GM12878 (cell line): ENCODE data around the gene ADRA2B. TPM values are rescaled to one million over a fixed set of nuclear protein-coding genes. Genes with fewer than 3 reads are reported as not detected.

ENCODE experiments used
- ATAC-seq: fragments of 200-7000 bp; cut with Tn5 transposase; 3 replicates; pipeline ENCODE4 v1.9.1; 2020; ENCODE audit warnings: mild to moderate bottlenecking, moderate library complexity
- BruUV-seq: library from RNA; stranded (reverse); fragments of 400-500 nt; replicated peaks from 2 replicates; lab custom pipeline; 2021; lab: Mats Ljungman, UMichigan
- CTCF ChIA-PET: fragments of 300-600 bp; sonication (Branson Sonifier 250); formaldehyde crosslinking; extraction: SDS; loops from one replicate; lab custom pipeline; 2021; ENCODE audit warnings: inconsistent platforms; lab: Yijun Ruan, JAX
- POLR2A ChIA-PET: fragments of 350-600 bp; formaldehyde crosslinking; extraction: SDS; loops from one replicate; lab custom pipeline; 2021; ENCODE audit warnings: inconsistent platforms; lab: Charles Lee
- RAD21 ChIA-PET: fragments of 300-600 bp; sonication (Branson Sonifier 250); formaldehyde crosslinking; loops from one replicate; lab custom pipeline; 2023; ENCODE audit warnings: antibody characterized with exemption; ENCODE audit not compliant: unreplicated experiment; lab: Charles Lee
- SMC1A ChIA-PET: fragments of 300-600 bp; sonication (Branson Sonifier 250); formaldehyde crosslinking; loops from one replicate; lab custom pipeline; 2023; ENCODE audit not compliant: unreplicated experiment, uncharacterized antibody; lab: Charles Lee
- DNase-seq: peaks from one replicate; pipeline ENCODE4 v3.0.0-alpha.2; 2011; ENCODE audit warnings: low read depth, low spot score
- FAIRE-seq: peaks from 3 replicates; lab custom pipeline; 2011; peaks lifted over from hg19 to GRCh38; lab: Jason Lieb, UNC
- H2AFZ ChIP-seq: 2 replicates; pipeline ENCODE4 v1.6.0; 2011; ENCODE audit warnings: low read depth, low read length, control low read depth; ENCODE audit not compliant: control insufficient read depth
- H3K27ac ChIP-seq: 2 replicates; pipeline ENCODE4 v1.5.1; 2011; ENCODE audit warnings: control low read depth; ENCODE audit not compliant: control insufficient read depth, insufficient read depth
- H3K27me3 ChIP-seq, 2 experiments: replicated peaks in 1 of 2; 2 replicates each; pipeline versions ENCODE4 v1.6.0 to v1.6.1; 2011; ENCODE audit warnings: low read length in 1 of 2; ENCODE audit not compliant: control insufficient read depth in 2 of 2, insufficient read depth in 2 of 2
- H3K36me3 ChIP-seq, 2 experiments: 2 replicates each; pipeline ENCODE4 v1.5.1; 2011; ENCODE audit warnings: low read length in 1 of 2; ENCODE audit not compliant: control insufficient read depth in 2 of 2, insufficient read depth in 2 of 2
- H3K4me1 ChIP-seq: 2 replicates; pipeline ENCODE4 v1.6.1; 2011; ENCODE audit warnings: mild to moderate bottlenecking, low read length, moderate library complexity, mixed read lengths; ENCODE audit not compliant: control insufficient read depth, insufficient read depth
- H3K4me2 ChIP-seq: 2 replicates; pipeline ENCODE4 v1.6.0; 2011; ENCODE audit warnings: control low read depth; ENCODE audit not compliant: control insufficient read depth, insufficient read depth
- H3K4me3 ChIP-seq: fragments of 200-600 bp; sonication (generic); 2 replicates; pipeline ENCODE4 v1.5.1; 2016
- H3K79me2 ChIP-seq: 2 replicates; pipeline ENCODE4 v1.6.0; 2011; ENCODE audit warnings: low read length; ENCODE audit not compliant: control insufficient read depth, insufficient read depth
- H3K9ac ChIP-seq: 2 replicates; pipeline ENCODE4 v1.8.0; 2011; ENCODE audit warnings: low read length, control low read depth, mixed read lengths; ENCODE audit not compliant: control insufficient read depth, insufficient read depth
- H3K9me3 ChIP-seq: replicated peaks from 3 replicates; pipeline ENCODE4 v1.5.1; 2011; ENCODE audit warnings: mild to moderate bottlenecking, low read length; ENCODE audit not compliant: control insufficient read depth, insufficient read depth
- H4K20me1 ChIP-seq: 2 replicates; pipeline ENCODE4 v1.6.0; 2011; ENCODE audit not compliant: control insufficient read depth, insufficient read depth
- DPF2 ChIP-seq: fragments of 450-650 bp; IDR thresholded peaks from 2 replicates; pipeline ENCODE4 v1.6.1; 2017; ENCODE audit warnings: mild to moderate bottlenecking
- EED ChIP-seq: sonication (generic); IDR thresholded peaks from 2 replicates; pipeline ENCODE4 v1.6.1; 2016; ENCODE audit warnings: antibody characterized with exemption, low read depth
- EGR1 ChIP-seq, 2 experiments: IDR thresholded peaks; 1 replicate in 1 of 2; 2 replicates in 1 of 2; pipeline ENCODE4 v1.6.1; 2011 to 2012; ENCODE audit warnings: low read depth in 2 of 2, low read length in 2 of 2, borderline replicate concordance in 1 of 2, mild to moderate bottlenecking in 1 of 2, moderate library complexity in 1 of 2
- IRF5 ChIP-seq: fragments of 450-650 bp; IDR thresholded peaks from 2 replicates; pipeline ENCODE4 v1.6.1; 2017; ENCODE audit warnings: borderline replicate concordance
- MEF2A ChIP-seq: IDR thresholded peaks from 2 replicates; pipeline ENCODE4 v1.6.1; 2011; ENCODE audit warnings: low read depth, mild to moderate bottlenecking, low read length, moderate library complexity; ENCODE audit not compliant: insufficient read depth
- MEF2B ChIP-seq: fragments of 450-650 bp; IDR thresholded peaks from 2 replicates; pipeline ENCODE4 v1.6.1; 2018; ENCODE audit warnings: mild to moderate bottlenecking, moderate library complexity; ENCODE audit not compliant: partially characterized antibody, poor library complexity, severe bottlenecking
- POLR2AphosphoS5 ChIP-seq: IDR thresholded peaks from 2 replicates; pipeline ENCODE4 v1.6.1; 2011; ENCODE audit warnings: mild to moderate bottlenecking, low read length, inconsistent platforms
- ZNF592 ChIP-seq: fragments of 450-650 bp; IDR thresholded peaks from 2 replicates; pipeline ENCODE4 v1.6.1; 2017; ENCODE audit warnings: mild to moderate bottlenecking, moderate library complexity
- ZNF687 ChIP-seq: fragments of 450-650 bp; IDR thresholded peaks from 2 replicates; pipeline ENCODE4 v1.6.1; 2017; ENCODE audit warnings: mild to moderate bottlenecking, moderate library complexity
- ZSCAN29 ChIP-seq: fragments of 450-650 bp; IDR thresholded peaks from 2 replicates; pipeline ENCODE4 v1.6.1; 2017; ENCODE audit warnings: mild to moderate bottlenecking, moderate library complexity
- WGBS: methylation state at CpG from one replicate; pipeline ENCODE4 v1.1.6; 2016; ENCODE audit warnings: low lambda C conversion rate; ENCODE audit not compliant: insufficient replicate concordance, insufficient coverage; ENCODE audit errors: missing lambda C conversion rate; 5-methylcytosine and 5-hydroxymethylcytosine counted together
- in situ Hi-C: fragments of 300-500 bp; cut with MboI; formaldehyde crosslinking; loops from 9 replicates; pipeline ENCODE4 v1.14.3; 2018; ENCODE audit warnings: mixed read lengths
- intact Hi-C: fragments of 100-400 bp; cut with micrococcal nuclease; formaldehyde crosslinking; loops from one replicate; pipeline ENCODE4 v1.14.2; 2022; ENCODE audit not compliant: unreplicated experiment
- polyA plus RNA-seq, 11 experiments: library from polyadenylated mRNA; depleted of rRNA in 4 of 11; unstranded in 6 of 11; stranded (reverse) in 5 of 11; fragments of >200 nt; fragmentation: Nextera tagmentation in 4 of 11; fragmentation: Illumina TruSeq in 1 of 11; extraction: Ambion mirVana in 4 of 11; extraction: Trizol in 1 of 11; gene quantifications; 1 replicate in 1 of 11; 2 replicates in 10 of 11; pipeline versions ENCODE4 v1.2.1 to v1.2.3, GENCODE V29; 2011 to 2016; ENCODE audit warnings: inconsistent platforms in 2 of 11, missing spikeins in 2 of 11, low read depth in 1 of 11
- total RNA-seq, 4 experiments: library from RNA; depleted of rRNA in 3 of 4; stranded (reverse); fragments of >200 nt in 3 of 4; fragmentation: Illumina TruSeq in 1 of 4; extraction: Trizol in 1 of 4; gene quantifications; 2 replicates each; pipeline versions ENCODE4 v1.2.1 to v1.2.3, GENCODE V29; 2013 to 2021

ADRA2B gene
- total and polyA plus RNA-seq, 10 of the 15 experiments (the other 5 are each of a cell fraction or from before 2014, with no cell fraction given) = 0.01 to 0.10 (median 0.04) TPM; not detected in 6

- no peaks in the 10 kb centered on the region for H4K20me1 ChIP-seq
- WGBS = 25% methylated on average over 17 of the region's 17 CpGs
- H3K27me3 ChIP-seq = no peaks in the 10 kb centered on the region
- peaks cover 3% of the 10 kb centered on the region; the same call in 2 of the 3 replicates for H3K9me3 ChIP-seq
- no peaks in the 10 kb centered on the region for H3K36me3 ChIP-seq
- ATAC-seq (no peak), DNase-seq (no peak), FAIRE-seq (no peak)
- no peaks in the 10 kb centered on the region; the same call in none of the 2 replicates for H3K79me2 ChIP-seq
- no peak overlapping the region for H3K4me3 ChIP-seq
- peaks cover 74% of the 10 kb centered on the region for H3K4me1 ChIP-seq
- ChIA-PET RAD21 (interaction anchor here (0.8 to 6.3 kb wide), 4 partner anchors 15 to 74 kb away, joined by 3 to 182 read pairs (median 30); partner anchors contain the start of genes ASTL, DUSP2 and STARD7), SMC1A (interaction anchor here (1.0 to 6.6 kb wide), 4 partner anchors 15 to 165 kb away, joined by 3 to 139 read pairs (median 17); partner anchors contain the start of genes ASTL and DUSP2), POLR2A (interaction anchor here (1.0 to 6.4 kb wide), 5 partner anchors 15 to 74 kb away, joined by 3 to 161 read pairs (median 11); partner anchors contain the start of genes DUSP2 and STARD7), CTCF (interaction anchor here (0.6 to 4.2 kb wide), 4 partner anchors 15 to 21 kb away, joined by 3 to 42 read pairs (median 4); no protein-coding TSS in a partner anchor)
- peak overlapping the region; percentile 95 for H3K27ac ChIP-seq
- peak overlapping the region; percentile 68 for H3K9ac ChIP-seq
- BruUV-seq = no TSS peak
- in situ Hi-C loops = no loop called here
- H3K4me2 ChIP-seq = peak overlapping the region; percentile 78
- intact Hi-C loops = no loop called here
- peak overlapping the region; percentile 79 for H2AFZ ChIP-seq
- TF ChIP-seq POLR2AphosphoS5 = 0 out of 2 replicates have a peak, but pooled peaks have one; percentile 4
- no peak for TF ChIP-seq IRF5
- TF ChIP-seq MEF2A = no peak
- TF ChIP-seq ZNF592 = 0 out of 2 replicates have a peak, but pooled peaks have one; percentile 28
- TF ChIP-seq EGR1 (IDR thresholded peaks at IDR 0.05; ENCODE audit: borderline replicate concordance in 1 of 2, low read depth in 2 of 2, low read length in 2 of 2) = peak in 1 of 2 experiments; percentile 49; a peak in 1 of 3 replicates
- no peak for TF ChIP-seq ZSCAN29
- peak; percentile 34 for TF ChIP-seq EED
- TF ChIP-seq MEF2B = peak; percentile 68
- 0 out of 2 replicates have a peak, but pooled peaks have one; percentile 14 for TF ChIP-seq DPF2
- TF ChIP-seq ZNF687 = peak; percentile 23
Observed at GRCh38 chr2:96159084-96159830, 42.9 kb upstream of the ADRA2B start.
